ENCODE data around the gene KRT83.
"Not testable (repeated sequence)": the region's sequence is repeated elsewhere in the genome, so short reads cannot be mapped to it uniquely, and the experiment has no call there.

KRT83 gene

DNA sequence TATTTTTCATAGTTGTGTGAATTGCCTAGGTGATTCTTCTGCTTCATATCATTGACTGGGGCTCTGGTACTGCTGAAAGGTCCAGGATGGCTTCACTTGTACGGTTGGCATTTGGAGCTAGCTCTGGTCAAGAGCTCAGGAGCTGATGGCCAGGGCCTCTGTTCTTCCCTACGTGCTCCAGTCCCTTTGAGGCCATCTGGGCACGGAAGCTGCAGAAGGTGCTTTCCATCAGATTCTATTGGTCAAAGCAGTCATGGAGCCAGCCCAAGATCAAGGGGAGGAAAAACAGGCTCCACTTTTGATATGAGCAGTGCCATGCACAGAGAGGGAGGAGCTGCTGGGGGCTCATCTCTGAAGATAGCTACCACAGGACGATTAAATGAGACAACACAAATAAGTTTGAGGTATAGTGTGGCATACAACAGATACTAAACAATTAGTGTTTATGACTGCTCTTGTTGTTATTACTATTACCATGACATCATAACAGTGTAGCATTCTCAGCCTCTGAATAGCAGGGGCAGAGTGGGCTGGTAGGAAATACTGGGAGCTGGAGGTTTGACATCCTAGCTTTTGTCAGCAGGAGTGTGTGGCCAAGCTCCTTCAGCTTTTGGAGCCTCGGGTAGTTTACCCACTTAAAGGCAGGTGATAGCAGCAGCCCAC, 10.4 kb downstream of the KRT83 start:
- DNase-seq (ENCODE audit: low spot score), result no peak

DNA sequence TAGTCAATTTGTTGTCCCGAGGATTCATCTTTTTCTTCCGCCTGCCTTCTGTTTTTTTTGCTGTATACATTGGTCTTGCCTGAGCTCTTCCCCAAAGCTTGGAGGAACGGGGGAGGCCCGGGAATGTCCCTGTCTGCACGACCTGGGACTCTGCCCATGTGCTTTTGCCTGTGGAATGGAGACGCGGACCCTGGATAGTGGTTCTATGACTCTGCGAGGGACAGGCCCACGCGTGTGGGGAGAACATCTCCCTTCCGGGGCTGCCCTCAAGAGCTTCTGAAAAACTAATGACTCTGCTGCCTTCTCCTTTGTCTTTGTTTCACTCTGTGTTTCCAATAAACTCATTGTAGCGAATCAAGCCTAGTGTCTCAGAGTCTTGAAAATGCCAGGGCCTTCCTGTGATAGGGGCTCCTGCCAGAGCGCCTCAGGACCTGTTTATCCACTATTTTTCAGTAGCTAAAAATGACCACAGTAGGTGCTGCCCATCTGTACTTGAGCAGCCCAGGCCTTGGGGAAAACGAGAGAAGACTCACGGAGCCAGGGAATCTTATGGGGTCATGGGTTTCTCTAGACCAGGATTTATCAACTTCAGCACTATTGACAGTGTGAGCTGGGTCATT, 12.3 kb downstream of the KRT83 start:
- DNase-seq (ENCODE audit: low spot score), result no peak

DNA sequence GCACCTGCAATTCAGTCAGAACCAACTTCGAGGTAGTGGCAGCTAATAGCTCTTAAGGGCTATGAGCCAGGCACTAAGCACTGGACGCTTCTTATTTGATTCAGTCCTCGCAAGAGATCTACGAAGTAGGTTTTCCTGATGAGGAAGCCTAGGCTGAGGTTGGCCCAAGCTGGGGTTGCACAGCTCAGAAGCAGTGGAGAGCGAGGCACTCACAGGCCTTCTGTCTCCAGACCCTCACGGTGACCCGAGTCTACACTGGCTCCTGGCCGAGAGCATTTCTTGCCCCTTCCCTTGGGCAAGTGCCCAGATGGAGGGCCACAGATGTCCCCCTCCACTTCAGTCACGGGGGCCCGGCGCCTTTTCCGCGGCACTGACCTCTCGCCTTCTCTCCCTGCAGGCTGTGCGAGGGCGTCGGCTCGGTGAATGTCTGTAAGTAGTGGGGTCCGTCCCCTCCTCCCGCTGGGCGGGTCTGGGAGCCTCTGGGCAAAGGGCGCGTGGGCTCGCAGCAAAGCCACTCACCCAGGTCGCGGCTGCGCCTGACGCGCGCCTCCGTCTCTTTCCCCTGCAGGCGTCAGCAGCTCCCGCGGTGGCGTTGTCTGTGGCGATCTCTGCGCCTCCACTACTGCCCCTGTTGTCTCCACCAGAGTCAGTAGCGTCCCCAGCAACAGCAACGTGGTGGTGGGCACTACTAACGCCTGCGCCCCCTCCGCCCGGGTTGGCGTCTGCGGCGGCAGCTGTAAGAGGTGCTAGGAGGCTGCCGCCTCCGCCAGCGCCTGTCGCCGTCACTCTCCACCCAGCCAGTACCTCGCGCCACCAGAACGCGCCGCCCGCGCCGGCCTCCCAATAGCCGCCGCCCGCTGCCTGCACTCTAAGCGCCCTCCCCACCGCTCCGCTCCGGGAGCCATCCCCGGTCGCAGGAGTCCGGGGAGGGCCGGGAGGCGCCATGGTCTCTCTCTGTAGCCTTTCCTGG, 13.1 kb downstream of the KRT83 start:
- peak; percentile 12 for DNase-seq (ENCODE audit: low spot score)

DNA sequence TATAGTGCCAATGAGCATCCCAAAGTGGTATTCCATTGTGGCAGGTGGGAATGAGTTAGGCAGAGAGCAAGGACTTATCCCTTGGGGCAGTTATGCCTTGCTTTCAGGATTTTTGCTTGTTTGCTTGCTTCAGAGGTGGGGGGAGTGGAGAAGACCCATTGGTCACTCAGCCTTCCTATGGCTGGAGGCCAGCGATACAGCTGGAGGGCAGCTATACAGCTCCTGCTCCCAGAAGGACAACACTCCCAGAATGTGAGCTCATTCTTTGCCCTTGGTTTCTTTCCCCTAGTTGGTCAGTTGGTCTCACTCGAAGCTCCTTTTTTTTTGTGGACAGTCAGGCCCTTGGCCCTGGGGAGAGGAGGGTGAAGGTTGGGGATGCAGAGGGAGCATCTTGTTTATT, 14.5 kb downstream of the KRT83 start:
- DNase-seq (ENCODE audit: low spot score), result no peak

DNA sequence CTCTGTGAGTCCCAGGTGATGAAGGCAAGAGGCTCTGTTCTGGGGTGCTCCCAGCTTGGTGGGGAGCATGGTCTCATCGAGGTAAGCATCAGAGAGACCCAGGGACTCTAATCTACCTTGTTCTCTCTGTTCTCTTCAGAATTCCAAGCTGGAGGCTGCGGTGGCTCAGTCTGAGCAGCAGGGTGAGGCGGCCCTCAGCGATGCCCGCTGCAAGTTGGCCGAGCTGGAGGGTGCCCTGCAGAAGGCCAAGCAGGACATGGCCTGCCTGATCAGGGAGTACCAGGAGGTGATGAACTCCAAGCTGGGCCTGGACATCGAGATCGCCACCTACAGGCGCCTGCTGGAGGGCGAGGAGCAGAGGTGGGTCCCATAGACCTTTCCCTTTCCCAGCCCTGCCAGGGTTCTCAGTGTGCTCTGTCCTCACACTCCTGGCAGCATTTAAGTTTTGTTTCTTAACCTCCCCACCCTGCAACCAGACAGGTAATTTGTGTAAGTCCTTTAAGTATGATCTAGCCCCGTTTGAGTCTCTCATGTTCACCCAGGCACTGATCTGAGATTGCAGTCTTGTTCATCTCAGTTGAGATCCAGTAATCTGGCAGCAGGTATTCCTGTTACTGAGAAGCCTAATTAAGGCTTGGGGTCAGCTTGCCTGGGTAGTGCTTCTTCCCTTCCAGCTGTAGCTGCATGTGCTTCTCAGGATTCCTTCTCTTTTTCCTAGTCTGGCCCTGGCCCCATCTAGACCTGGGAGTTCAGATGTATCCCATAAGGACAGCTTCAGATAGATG, 15.1 kb downstream of the KRT83 start:
- no peak for DNase-seq (ENCODE audit: low spot score)

GRCh38 chr12:52304941-52305411, 16.2 kb downstream of the KRT83 start:
- not testable (repeated sequence) for DNase-seq (ENCODE audit: low spot score)

GRCh38 chr12:52302242-52302914, 18.8 kb downstream of the KRT83 start:
- DNase-seq (ENCODE audit: low spot score), result not testable (repeated sequence)

GRCh38 chr12:52301721-52302120, 19.5 kb downstream of the KRT83 start:
- not testable (repeated sequence) for DNase-seq (ENCODE audit: low spot score)

GRCh38 chr12:52300796-52301691, 20.2 kb downstream of the KRT83 start:
- no peak for DNase-seq (ENCODE audit: low spot score)

- DNase-seq (ENCODE audit: low spot score), result no peak
Observed at GRCh38 chr12:52298677-52299190, 22.5 kb downstream of the KRT83 start.

- DNase-seq (ENCODE audit: low spot score), result no peak
Observed at GRCh38 chr12:52296572-52297215, 24.5 kb downstream of the KRT83 start.

DNA sequence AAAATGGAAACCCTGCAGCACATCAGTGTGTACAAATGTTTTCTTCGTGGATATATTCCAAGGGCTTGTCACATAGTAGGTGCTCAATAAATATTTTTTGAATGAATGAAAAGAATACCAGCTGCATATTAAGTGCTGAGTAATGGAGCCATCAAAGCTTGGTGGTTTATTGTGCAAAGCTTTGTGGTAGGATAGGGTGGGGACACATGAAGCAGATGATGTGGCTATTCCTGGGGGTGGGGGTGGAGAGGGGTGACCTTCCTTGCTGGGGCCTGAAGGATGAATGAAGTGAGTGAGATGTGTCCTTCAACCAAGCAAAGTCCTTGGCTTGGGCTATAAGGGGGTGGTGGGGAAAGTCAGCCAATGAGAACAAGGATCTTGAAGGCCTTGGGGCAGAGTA, 25.5 kb downstream of the KRT83 start:
- DNase-seq (ENCODE audit: low spot score), result no peak

DNA sequence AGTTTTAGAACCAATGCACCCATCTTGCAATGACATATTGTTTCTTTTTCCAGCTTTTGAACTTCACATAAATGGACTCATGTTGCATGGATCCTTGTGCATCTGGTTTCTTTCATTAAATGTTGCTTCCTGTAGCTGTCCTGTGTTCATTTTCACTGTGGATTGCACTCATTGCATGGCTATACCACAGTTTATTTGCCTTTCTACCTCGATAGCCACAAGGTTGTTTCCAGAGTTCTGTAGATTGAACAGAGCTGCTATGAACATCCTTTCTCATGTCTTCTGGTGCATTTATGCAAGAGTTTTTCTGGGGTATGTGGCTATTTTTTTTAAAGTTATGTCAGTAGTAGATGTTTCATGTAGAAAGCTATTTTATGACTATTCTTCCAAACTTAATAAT, 26.4 kb downstream of the KRT83 start:
- no peak for DNase-seq (ENCODE audit: low spot score)

DNA sequence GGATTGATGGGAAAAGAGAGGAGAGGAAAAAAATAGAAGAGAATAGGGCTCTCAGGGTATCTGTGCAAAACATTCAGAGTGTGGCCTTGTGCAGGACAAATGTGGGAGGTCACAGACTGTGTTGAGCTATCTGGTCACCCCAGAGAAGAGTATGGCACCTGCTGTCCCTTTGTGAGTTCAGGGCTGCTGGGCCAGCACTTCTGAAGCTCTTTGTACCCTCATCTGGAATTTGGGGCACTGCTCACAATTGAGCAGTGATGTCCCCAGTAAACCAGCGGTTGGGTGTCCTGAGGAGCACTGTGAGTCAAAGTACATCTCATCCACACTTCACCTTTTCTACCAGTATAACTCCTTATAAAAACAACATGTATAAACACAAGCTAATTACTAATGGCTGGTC, 27.3 kb downstream of the KRT83 start:
- no peak for DNase-seq (ENCODE audit: low spot score)

DNA sequence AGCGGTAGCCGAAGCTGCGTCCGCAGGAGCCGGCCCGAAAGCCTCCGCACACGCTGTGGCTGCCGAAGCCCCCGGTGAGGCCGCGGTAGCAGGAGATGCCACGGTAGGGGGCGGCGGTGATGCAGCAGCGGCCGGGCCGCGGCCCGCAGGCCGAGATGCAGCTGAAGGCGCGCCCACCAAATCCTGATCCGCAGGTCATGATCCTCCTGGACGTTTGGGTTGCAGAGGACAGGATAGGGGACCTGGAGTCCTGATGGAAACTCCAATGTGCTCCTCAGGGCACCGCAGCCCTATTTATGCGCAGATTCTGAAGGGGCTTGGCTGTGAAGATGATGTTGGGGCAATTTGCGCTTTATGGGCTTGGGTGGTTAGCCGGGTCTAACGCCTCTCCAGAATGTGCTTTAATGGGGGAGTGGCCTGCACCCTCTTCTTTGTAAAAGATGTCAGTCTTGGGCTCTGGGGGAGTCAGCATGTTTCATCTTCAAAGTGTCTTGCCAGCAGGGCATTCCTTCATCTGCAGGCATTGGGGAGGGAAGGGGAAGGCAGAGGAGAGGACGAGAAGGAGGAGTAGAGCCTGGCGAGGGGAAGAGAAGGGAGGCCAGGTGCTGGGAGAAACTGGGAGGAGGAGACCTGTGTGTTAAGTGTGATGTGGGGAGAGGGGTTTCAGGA, 29.8 kb downstream of the KRT83 start, which contains the start of gene KRT81:
KRT81 (minus strand) TSS at position 268 of the 669 bp plus-strand sequence; CDS start at position 199, 69 bp downstream.
- no peak for DNase-seq (ENCODE audit: low spot score)

DNA sequence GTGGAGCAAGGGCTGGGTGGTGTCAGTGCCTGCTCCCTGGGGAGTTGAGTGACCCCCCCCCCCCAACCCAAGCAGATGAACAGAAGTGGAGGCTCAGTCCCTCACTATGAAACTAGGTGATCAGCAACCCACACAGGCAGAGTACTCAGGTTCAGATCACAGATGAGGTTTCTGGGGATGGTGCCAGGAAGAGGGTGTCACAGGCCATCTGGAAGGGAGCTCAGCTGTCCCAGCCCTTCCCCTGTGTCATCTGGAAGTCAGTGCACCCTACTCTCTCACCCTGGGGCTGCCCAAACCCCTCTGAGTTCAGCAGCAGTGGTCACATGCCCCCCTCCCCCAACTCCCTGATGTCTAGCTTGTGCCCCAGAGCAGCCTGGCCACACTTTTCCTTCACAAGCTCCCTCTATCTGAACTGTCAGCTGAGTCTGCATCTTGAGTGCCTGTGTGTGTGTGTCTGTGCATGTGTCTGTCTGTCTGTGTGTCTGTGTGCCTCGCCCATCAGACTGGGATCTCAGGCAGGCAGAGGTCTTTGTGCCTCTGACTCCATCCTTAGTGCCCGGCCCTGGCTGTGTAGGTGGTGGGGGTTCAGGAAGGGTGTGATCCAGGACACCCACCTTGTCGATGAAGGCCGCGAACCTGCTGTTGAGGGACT, 30.6 kb downstream of the KRT83 start:
- not testable (repeated sequence) for DNase-seq (ENCODE audit: low spot score)

Data from SK-N-DZ (cell line).